CD4-positive, alpha-beta T cell treated with Interleukin-17A for 4 hours (primary cell): ENCODE results near the gene S100PBP.
A peak's percentile ranks its signal among the peaks of the same experiment; 100 is the strongest.

Source experiments
- DNase-seq: peaks from one replicate; pipeline ENCODE4 v3.0.0-alpha.2; 2020; ENCODE audit warnings: mixed read lengths

The S100PBP gene

GRCh38 chr1:32888677-32889420 is 71.4 kb downstream of the S100PBP start:
- no peak for DNase-seq

- DNase-seq: no peak
These were observed 72.4 kb downstream of the S100PBP start for GRCh38 chr1:32889731-32890278.

GRCh38 chr1:32890516-32891240 is 73.2 kb downstream of the S100PBP start:
- no peak for DNase-seq

GRCh38 chr1:32891241-32891570 is 73.8 kb downstream of the S100PBP start:
- DNase-seq: no peak

GRCh38 chr1:32891630-32892029 is 74.2 kb downstream of the S100PBP start:
- DNase-seq: no peak

GRCh38 chr1:32892368-32893197 is 75.1 kb downstream of the S100PBP start:
- DNase-seq: peak; percentile 28

GRCh38 chr1:32893198-32894018 is 76.0 kb downstream of the S100PBP start:
- DNase-seq: peak; percentile 34

- no peak for DNase-seq
These were observed 76.7 kb downstream of the S100PBP start for GRCh38 chr1:32894019-32894600.

- no peak for DNase-seq
These were observed 77.2 kb downstream of the S100PBP start for GRCh38 chr1:32894681-32895080.

- DNase-seq: no peak
These were observed 78.1 kb downstream of the S100PBP start for GRCh38 chr1:32895325-32896215.

- DNase-seq: no peak
These were observed 79.0 kb downstream of the S100PBP start for GRCh38 chr1:32896451-32896850.

GRCh38 chr1:32897082-32898049 is 79.9 kb downstream of the S100PBP start:
- no peak for DNase-seq

- no peak for DNase-seq
These were observed 80.6 kb downstream of the S100PBP start for GRCh38 chr1:32898056-32898455.

- DNase-seq: no peak
These were observed 81.5 kb downstream of the S100PBP start for GRCh38 chr1:32898958-32899357.

- DNase-seq: no peak
These were observed 82.3 kb downstream of the S100PBP start for GRCh38 chr1:32899586-32900296.

- DNase-seq: no peak
These were observed 83.0 kb downstream of the S100PBP start for GRCh38 chr1:32900371-32900955.

- DNase-seq: peak; percentile 13
These were observed 83.7 kb downstream of the S100PBP start, which contains the start of gene TMEM54 for GRCh38 chr1:32900956-32901822. Gene TMEM54, minus strand, starts transcription at chr1:32901389. Its CDS starts 151 bp downstream, at chr1:32901238.
